K562 (cell line): ENCODE data around the gene NRTN. TPM values are rescaled to one million over a fixed set of nuclear protein-coding genes. Genes with fewer than 3 reads are reported as not detected.

ENCODE experiments used
- ARID2 ChIP-seq: fragments of 450-650 bp; IDR thresholded peaks from 2 replicates; pipeline ENCODE4 v1.6.1; 2017; ENCODE audit warnings: antibody characterized with exemption, mild to moderate bottlenecking
- DIDO1 ChIP-seq: fragments of 450-650 bp; IDR thresholded peaks from 2 replicates; pipeline ENCODE4 v1.6.1; 2016; ENCODE audit warnings: low read depth, missing biosample characterization, missing genetic modification characterization
- HES1 ChIP-seq: fragments of 450-650 bp; IDR thresholded peaks from 2 replicates; pipeline ENCODE4 v1.6.1; 2016; ENCODE audit warnings: low read depth, mild to moderate bottlenecking, moderate library complexity
- MBD1 ChIP-seq: fragments of 250-450 bp; sonication (Bioruptor Pico); IDR thresholded peaks from 2 replicates; pipeline ENCODE4 v1.8.0; 2022; ENCODE audit warnings: inconsistent platforms
- NR1H2 ChIP-seq: sonication (generic); formaldehyde crosslinking; IDR thresholded peaks from 2 replicates; pipeline ENCODE4 v1.4.0; 2020; ENCODE audit warnings: mild to moderate bottlenecking, missing genetic modification reagents
- PRDM10 ChIP-seq: fragments of 450-650 bp; IDR thresholded peaks from 2 replicates; pipeline ENCODE4 v1.6.1; 2018; ENCODE audit not compliant: partially characterized antibody
- RB1 ChIP-seq: fragments of 450-650 bp; IDR thresholded peaks from 2 replicates; pipeline ENCODE4 v1.6.1; 2017; ENCODE audit warnings: low read depth, mild to moderate bottlenecking
- SAP30 ChIP-seq: fragments of 200-600 bp; sonication (generic); IDR thresholded peaks from 2 replicates; pipeline ENCODE4 v1.6.1; 2012; ENCODE audit warnings: borderline replicate concordance, low read depth, mild to moderate bottlenecking, moderate library complexity, low read length, control low read depth, inconsistent platforms; ENCODE audit not compliant: insufficient read depth, poor library complexity, severe bottlenecking
- ZNF146 ChIP-seq: IDR thresholded peaks from one replicate; pipeline ENCODE4 v1.6.1; 2018; ENCODE audit warnings: missing compliant biosample characterization; ENCODE audit not compliant: unreplicated experiment
- ZNF232 ChIP-seq: sonication (generic); formaldehyde crosslinking; IDR thresholded peaks from 2 replicates; pipeline ENCODE4 v1.8.0; 2022; ENCODE audit warnings: mild to moderate bottlenecking, missing genetic modification reagents
- ZNF384 ChIP-seq: IDR thresholded peaks from 2 replicates; pipeline ENCODE4 v1.6.1; 2012; ENCODE audit warnings: low read depth, low read length, improper control_type of control experiment
- ZNF740 ChIP-seq, 3 experiments: fragments of 200-800 bp in 1 of 3; sonication (Bioruptor generic) in 1 of 3; sonication (generic) in 1 of 3; formaldehyde crosslinking in 1 of 3; IDR thresholded peaks; 2 replicates each; pipeline versions ENCODE4 v1.6.1 to v1.8.0; 2016 to 2022; ENCODE audit warnings: mild to moderate bottlenecking in 2 of 3, missing compliant biosample characterization in 2 of 3, missing genetic modification characterization in 2 of 3, missing genetic modification reagents in 1 of 3
- polyA plus RNA-seq, 8 experiments: library from polyadenylated mRNA; depleted of rRNA in 4 of 8; stranded (reverse) in 5 of 8; unstranded in 3 of 8; fragments of >200 nt; fragmentation: Nextera tagmentation in 2 of 8; fragmentation: Illumina TruSeq in 1 of 8; extraction: Ambion mirVana in 2 of 8; extraction: Trizol in 1 of 8; gene quantifications; 2 replicates each; pipeline versions ENCODE4 v1.2.1 to v1.2.3, GENCODE V29; 2011 to 2014; ENCODE audit warnings: inconsistent platforms in 1 of 8, missing spikeins in 1 of 8
- total RNA-seq, 7 experiments: library from RNA; depleted of rRNA in 6 of 7; stranded (reverse); fragments of >200 nt in 6 of 7; fragmentation: Illumina TruSeq in 2 of 7; extraction: Trizol in 2 of 7; gene quantifications; 2 replicates each; pipeline versions ENCODE4 v1.2.1 to v1.2.3, GENCODE V29; 2011 to 2021; ENCODE audit warnings: low replicate concordance in 1 of 7

NRTN gene
- total and polyA plus RNA-seq, 9 of the 15 experiments (the other 6 are each of a cell fraction or from before 2014, with no cell fraction given) = 0.62 to 8.1 (median 1.6) TPM; not detected in 2

GRCh38 chr19:5803752-5804515 lies 933 bp upstream of the NRTN start (continued):
- TF ChIP-seq ZNF740 (CRISPR knock-in tag; IDR thresholded peaks at IDR 0.05) (peak; percentile 76), ZNF740 (tag; IDR thresholded peaks at IDR 0.05) (no peak), NR1H2 (no peak), ZNF232 (peak; percentile 99), HES1 (no peak), RB1 (peak; percentile 98), PRDM10 (peak; percentile 39), MBD1 (CRISPR knock-in tag) (no peak), SAP30 (peak; percentile 6), ZNF384 (peak; percentile 30; the same call in 1 of the 2 replicates), ARID2 (peak; percentile 75), DIDO1 (tag) (no peak), ZNF146 (CRISPR knock-in tag) (no peak)
- TF ChIP-seq, all 486 proteins: peak for 133
